PC-3 (cell line): ENCODE measurements around the gene EPS8L2.

Source experiments
- CTCF ChIP-seq: fragments of 300-600 bp; sonication (generic); conservative IDR thresholded peaks from 2 replicates; pipeline ENCODE4 v1.5.1; 2017; ENCODE audit warnings: antibody characterized with exemption, low read depth, mild to moderate bottlenecking, low read length
- EZH2 ChIP-seq: fragments of 300-600 bp; sonication (generic); IDR thresholded peaks from one replicate; pipeline ENCODE4 v1.6.1; 2017; ENCODE audit warnings: antibody characterized with exemption, mild to moderate bottlenecking, low read length; ENCODE audit not compliant: unreplicated experiment
- EZH2phosphoT487 ChIP-seq: fragments of 300-600 bp; sonication (generic); IDR thresholded peaks from 2 replicates; pipeline ENCODE4 v1.6.1; 2018; ENCODE audit warnings: mild to moderate bottlenecking, antibody characterized with exemption, low read length, borderline replicate concordance

- TF ChIP-seq CTCF, result no peak
- no peak for TF ChIP-seq EZH2
- no peak for TF ChIP-seq EZH2phosphoT487
These were observed 16.3 kb downstream of the EPS8L2 start for GRCh38 chr11:722346-722811.
